OCI-LY7 (cell line): ENCODE data around the gene RPRD1B.

Experiments
- EZH2phosphoT487 ChIP-seq: fragments of 200-600 bp; sonication (generic); IDR thresholded peaks from 2 replicates; pipeline ENCODE4 v1.6.1; 2018; ENCODE audit warnings: low read depth, borderline replicate concordance, mild to moderate bottlenecking, mixed run types, antibody characterized with exemption, low read length, moderate library complexity, mixed read lengths
- TF ChIP-seq, protein P1 (sequence below): fragments of 200-600 bp; sonication (generic); conservative IDR thresholded peaks from 2 replicates; pipeline ENCODE4 v1.5.1; 2014; ENCODE audit warnings: mild to moderate bottlenecking, antibody characterized with exemption, low read length, moderate library complexity, mixed read lengths

DNA sequence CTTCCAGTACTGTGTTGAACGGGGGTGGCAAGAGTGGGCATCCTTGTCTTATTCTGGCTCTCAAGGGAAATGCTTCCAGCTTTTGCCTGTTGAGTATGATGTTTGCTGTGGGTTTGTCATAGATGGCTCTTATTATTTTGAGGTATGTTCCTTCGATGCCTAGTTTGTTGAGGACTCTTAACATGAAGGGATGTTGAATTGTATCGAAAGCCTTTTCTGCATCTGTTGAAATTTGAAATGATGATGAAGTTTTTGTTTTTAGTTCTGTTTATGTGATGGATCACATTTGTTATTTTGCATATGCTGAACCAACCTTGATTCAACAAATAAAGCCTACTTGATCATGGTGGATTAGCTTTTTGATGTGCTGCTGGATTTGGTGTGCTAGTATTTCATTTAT lies 48.0 kb downstream of the RPRD1B start:
- TF ChIP-seq, protein P1, sequence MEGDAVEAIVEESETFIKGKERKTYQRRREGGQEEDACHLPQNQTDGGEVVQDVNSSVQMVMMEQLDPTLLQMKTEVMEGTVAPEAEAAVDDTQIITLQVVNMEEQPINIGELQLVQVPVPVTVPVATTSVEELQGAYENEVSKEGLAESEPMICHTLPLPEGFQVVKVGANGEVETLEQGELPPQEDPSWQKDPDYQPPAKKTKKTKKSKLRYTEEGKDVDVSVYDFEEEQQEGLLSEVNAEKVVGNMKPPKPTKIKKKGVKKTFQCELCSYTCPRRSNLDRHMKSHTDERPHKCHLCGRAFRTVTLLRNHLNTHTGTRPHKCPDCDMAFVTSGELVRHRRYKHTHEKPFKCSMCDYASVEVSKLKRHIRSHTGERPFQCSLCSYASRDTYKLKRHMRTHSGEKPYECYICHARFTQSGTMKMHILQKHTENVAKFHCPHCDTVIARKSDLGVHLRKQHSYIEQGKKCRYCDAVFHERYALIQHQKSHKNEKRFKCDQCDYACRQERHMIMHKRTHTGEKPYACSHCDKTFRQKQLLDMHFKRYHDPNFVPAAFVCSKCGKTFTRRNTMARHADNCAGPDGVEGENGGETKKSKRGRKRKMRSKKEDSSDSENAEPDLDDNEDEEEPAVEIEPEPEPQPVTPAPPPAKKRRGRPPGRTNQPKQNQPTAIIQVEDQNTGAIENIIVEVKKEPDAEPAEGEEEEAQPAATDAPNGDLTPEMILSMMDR = no peak
- TF ChIP-seq EZH2phosphoT487 = no peak
